SKM-1 (cell line): Measurements from ENCODE around the gene AGAP2.
"Not testable (repeated sequence)": the region's sequence is repeated elsewhere in the genome, so short reads cannot be mapped to it uniquely, and the experiment has no call there.

Experiments
- DNase-seq: peaks from one replicate; lab custom pipeline; 2025; ENCODE audit not compliant: unreplicated experiment; lab: John Stamatoyannopoulos, UW

AGAP2 gene

GRCh38 chr12:57707250-57707649 lies 31.3 kb downstream of the AGAP2 start:
- DNase-seq: no peak

GRCh38 chr12:57700317-57700716 lies 38.2 kb downstream of the AGAP2 start:
- DNase-seq: no peak

- DNase-seq: no peak
These were observed 40.1 kb downstream of the AGAP2 start for GRCh38 chr12:57698414-57698813.

DNA sequence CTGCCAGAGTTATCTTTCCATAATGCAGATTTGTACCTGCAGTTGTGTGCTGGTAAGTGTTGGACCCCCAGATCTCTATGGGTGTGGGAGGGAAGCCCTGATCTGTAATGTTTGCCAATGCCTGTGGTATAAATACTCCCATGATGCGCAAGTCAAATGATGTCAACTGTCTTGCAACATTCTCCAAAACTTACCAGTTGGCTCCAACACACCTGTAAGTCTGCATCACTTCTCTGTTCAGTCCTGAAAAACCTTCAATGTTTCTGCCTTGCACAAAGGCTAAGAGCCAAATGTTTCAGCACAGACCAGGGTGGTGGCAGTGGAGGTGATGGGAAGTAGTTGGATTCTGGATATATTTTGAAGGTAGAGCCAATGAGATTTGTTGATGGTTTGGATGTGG lies 41.5 kb downstream of the AGAP2 start:
- DNase-seq: no peak

DNA sequence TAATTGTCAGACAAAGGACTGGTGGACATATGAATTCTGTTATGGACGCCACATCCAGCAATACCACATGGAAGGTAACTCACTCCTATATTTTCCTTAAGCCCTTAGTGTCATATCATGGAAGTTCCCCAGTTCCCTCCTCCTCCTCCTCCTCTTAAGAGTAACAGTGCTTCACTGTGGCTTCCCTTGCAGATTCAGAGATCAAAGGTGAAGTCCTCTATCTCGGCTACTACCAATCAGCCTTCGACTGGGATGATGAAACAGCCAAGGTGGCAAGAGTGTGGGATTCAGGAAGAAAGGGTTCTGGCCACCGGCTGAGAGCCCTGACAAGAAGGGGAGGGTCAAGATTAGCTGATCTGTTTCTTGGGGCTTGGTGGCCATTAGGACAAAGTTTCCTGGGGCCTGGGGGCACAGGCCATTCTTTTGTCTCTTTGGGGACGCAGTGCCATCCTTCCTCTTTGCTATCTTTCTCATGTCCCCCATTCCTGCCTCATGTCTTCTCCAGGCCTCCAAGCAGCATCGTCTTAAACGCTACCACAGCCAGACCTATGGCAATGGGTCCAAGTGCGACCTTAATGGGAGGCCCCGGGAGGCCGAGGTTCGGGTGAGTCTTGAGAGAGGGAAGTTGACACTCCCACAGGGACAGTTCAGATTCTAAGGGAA lies 42.6 kb downstream of the AGAP2 start:
- no peak for DNase-seq

GRCh38 chr12:57694459-57695019 lies 44.0 kb downstream of the AGAP2 start:
- DNase-seq: no peak

DNA sequence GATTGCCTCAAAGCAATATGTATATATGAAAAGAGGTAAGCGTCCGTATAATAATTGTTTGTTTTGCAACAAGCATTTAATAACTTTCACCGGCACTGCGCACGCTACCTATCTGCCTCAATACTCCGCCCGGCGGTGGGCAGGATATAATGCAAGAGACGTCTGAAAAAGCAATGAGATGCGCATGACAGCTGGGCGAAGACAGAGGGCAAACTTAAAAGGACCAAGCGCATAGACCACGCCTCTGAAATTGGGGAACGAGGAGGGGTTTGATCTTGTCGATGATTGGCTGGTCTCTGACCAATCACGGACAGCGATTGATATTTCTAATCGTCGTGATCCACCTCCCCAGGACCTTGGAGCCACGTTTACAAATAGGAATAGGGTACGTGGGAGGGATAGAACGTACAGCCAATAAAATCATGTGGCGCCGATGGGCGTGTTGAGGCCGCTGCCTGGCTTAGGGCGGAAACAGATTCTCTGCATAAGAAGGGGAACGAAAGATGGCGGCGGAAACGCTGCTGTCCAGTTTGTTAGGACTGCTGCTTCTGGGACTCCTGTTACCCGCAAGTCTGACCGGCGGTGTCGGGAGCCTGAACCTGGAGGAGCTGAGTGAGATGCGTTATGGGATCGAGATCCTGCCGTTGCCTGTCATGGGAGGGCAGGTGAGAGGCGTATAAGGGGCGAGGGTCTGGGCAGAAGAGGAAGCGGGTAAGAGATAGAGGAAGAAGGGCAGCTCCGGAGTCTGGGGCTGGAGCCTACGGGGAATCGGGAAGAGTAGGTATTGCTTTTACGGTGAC lies 44.7 kb downstream of the AGAP2 start, which contains the start of gene OS9:
Gene OS9, plus strand, starts transcription at position 474 of the 800 bp plus-strand sequence. Its CDS starts 30 bp downstream, at position 504.
- DNase-seq: peak; percentile 85

GRCh38 chr12:57693317-57693658 lies 45.3 kb downstream of the AGAP2 start:
- DNase-seq: no peak

- DNase-seq: no peak
These were observed 46.0 kb downstream of the AGAP2 start for GRCh38 chr12:57692500-57692899.

DNA sequence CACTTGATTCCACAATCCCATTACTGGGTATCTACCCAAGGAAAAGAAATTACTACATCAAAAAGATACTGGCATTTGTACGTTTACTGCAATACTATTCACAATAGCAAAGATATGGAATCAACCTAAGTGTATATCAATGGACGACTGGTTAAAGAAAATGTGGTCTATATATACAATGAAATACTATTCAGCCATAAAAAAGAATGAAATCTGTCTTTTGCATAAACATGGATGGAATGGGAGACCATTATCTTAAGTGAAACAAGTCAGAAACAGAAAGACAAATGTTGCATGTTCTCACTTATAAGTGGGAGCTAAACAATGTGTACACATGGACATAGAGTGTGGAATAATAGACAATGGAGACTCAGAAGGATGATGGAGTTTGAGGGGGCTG lies 49.6 kb downstream of the AGAP2 start:
- no peak for DNase-seq

DNA sequence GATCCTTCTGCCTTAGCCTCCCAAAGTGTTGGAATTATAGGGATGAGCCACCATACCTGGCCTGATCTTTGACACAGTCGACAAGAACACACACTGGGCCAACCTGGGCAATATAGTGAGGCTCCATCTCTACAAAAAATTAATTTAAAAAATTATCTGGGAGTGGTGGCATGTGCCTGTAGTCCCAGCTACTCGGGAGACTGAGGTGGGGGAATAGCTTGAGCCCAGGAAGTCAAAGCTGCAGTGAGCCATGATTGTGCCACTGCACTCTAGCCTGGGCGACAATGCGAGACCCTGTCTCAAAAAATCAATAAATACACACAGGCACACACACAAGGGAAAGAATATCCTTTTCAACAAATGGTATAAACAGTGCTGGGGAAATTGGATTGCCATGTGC lies 50.7 kb downstream of the AGAP2 start:
- no peak for DNase-seq

GRCh38 chr12:57679697-57680096 lies 58.8 kb downstream of the AGAP2 start:
- DNase-seq: no peak

DNA sequence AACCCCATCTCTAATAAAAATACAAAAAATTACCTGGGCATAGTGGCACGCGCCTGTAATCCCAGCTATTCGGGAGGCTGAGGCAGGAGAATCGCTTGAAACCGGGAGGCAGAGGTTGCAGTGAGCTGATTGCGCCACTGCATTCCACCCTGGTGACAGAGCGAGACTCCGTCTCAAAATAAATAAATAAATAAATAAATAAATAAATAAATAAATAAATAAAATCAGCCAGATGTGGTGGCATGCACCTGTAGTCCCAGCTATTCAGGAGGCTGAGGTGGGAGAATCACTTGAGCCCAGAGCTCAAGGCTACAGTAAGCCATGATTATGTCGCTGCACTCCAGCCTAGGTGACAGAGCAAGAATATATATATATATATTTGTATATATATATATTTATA lies 60.6 kb downstream of the AGAP2 start:
- not testable (repeated sequence) for DNase-seq

- DNase-seq: no peak
These were observed 63.9 kb downstream of the AGAP2 start for GRCh38 chr12:57674691-57675090.
